Measurements from ENCODE around the gene CCDC138. TPM values are rescaled to one million over a fixed set of nuclear protein-coding genes. Genes with fewer than 3 reads are reported as not detected.

The CCDC138 gene, protein sequence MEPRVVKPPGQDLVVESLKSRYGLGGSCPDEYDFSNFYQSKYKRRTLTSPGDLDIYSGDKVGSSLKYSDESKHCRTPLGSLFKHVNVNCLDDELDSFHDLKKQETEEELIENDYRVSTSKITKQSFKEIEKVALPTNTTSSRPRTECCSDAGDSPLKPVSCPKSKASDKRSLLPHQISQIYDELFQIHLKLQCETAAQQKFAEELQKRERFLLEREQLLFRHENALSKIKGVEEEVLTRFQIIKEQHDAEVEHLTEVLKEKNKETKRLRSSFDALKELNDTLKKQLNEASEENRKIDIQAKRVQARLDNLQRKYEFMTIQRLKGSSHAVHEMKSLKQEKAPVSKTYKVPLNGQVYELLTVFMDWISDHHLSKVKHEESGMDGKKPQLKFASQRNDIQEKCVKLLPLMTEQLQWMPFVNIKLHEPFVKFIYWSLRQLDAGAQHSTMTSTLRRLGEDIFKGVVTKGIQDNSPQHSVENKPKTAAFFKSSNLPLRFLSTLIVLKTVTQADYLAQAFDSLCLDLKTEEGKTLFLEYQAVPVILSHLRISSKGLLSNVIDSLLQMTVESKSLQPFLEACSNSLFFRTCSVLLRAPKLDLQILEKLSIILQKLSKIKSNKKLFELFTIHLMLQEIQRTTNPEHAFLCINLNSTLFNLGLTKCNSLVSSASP
- 7.2 and 9.2 TPM in 2 replicates for total RNA-seq

DNA sequence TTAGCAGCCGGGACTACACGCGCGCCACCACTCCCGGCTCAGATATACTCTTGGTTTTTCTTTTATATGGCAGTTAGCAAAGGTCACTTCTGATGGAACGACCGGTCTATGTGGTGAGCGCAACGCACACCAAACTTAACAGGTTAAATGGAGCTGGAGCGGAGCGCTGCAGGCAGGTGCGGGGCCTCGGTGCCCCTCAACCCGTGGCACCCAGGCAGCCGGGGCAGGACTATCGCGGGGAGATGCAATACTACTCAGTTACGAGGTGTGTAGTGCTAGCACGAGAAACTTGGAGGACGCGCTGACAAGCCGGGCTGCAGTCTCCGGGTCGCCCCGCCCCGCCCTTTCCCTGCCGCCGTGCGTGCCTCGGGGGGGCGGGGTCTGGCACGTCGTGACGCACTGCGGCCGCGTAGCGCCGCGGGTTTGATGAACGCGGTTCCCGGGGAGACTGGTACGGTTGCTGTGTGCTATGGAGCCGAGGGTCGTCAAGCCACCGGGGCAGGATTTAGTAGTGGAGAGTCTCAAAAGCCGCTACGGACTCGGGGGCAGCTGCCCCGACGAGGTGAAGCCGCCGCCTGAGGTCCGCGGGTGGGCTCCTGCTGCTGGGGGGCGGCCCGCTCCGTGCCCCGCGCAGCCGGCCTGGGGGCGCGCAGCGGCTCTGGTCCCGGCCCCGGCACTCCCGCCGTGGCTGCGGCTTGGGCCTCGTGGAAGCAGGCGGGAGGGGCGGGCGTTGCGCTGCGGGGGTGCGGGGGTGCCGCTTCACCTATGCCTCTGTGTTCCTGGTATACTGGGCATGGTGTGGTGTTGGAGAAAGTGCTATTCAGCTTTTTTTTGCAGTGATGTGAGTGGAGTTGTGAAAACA lies at the start of gene CCDC138:
CCDC138 (plus strand) TSS at position 418 of the 862 bp plus-strand sequence; CDS start at position 470, 52 bp downstream.

Small RNA genes within 50 kb of the gene (small RNA-seq; reads per million reads assigned to genes)
- gene AC073415.1 = not detected

Other genes with a start within 250 kb of the CCDC138 start
- gene RANBP2, start 67.3 kb upstream of the CCDC138 start, total RNA-seq = 96.4 and 107 TPM in 2 replicates
- not detected in 2 replicates for gene EDAR, start 202.4 kb downstream of the CCDC138 start, total RNA-seq

Measured in vein endothelial cell (primary cell).